NCI-H524 (cell line): Measurements from ENCODE around the gene ATP10A.

ENCODE experiments used
- DNase-seq, 2 experiments: peaks; one replicate each; lab custom pipeline; 2025; lab: John Stamatoyannopoulos, UW

ATP10A gene

DNA sequence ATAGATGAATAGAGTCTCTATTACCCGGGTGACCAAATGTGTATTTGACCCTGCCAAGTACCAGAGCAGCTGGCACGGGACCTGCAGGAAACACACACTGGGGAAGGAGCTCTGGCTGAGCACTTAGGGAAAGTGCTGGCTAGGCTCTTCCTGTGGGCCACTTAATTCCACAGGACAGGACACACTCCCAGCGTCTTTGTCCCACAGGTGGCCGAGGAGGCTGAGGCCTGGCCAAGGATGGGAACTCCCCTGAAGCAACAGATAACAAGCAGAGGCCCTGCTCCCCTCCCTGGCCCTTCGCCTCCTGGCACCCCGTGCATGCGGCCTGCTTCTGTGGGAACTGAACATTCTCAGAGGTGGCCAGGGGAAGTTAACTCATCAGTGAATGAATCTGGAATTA, 180.8 kb downstream of the ATP10A start:
- no peak for DNase-seq

DNA sequence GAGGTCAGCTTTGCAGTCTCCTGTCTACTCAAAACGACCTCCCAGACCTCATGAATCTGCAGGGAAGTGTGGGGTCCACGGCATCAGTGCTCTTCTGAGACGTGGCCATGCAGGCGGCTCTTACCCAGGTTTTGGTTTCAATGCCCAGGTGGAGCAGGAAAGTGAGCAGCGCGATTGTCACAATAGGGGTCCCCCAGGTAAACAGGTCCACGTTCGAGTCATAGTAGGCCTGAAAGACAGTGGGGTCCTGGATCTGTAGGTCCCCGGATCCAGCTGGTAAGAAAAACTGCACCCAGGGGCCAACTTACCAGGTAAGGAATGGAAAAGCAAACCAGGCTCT, 182.5 kb downstream of the ATP10A start:
- no peak for DNase-seq

DNA sequence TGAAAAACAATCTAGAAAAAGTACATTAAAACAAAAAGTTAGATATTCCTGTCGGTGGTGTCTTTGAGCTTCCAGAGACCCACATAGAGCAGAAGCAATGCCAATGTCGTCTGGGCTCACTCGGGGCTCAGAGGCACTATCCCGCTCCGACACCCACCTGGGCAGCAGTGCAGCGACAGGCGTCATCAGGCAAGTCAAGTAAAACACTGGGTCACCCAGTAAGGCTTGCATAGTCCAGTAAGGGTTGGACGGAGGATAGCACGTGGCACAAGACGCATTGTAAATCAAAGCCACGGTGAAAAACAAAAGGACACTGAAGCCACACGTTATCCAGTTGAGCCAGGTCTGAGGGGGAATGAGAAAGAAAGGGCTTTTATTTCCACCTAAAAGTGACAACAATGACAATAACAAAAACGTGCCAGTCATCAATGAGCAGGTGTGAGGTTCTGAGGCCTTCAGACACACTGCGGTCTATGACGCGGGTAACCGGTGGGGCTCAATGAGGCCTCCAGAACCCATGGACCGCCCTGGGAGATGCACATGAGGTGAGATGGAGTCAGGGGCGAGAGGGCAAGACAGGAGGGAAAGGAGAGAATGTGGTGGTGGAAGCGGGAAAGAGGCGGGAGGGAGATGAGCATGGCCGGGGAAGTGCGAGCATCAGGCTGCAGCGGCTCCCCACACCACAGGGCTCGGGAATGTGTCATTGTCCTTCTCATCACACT, 183.0 kb downstream of the ATP10A start:
- no peak for DNase-seq

DNA sequence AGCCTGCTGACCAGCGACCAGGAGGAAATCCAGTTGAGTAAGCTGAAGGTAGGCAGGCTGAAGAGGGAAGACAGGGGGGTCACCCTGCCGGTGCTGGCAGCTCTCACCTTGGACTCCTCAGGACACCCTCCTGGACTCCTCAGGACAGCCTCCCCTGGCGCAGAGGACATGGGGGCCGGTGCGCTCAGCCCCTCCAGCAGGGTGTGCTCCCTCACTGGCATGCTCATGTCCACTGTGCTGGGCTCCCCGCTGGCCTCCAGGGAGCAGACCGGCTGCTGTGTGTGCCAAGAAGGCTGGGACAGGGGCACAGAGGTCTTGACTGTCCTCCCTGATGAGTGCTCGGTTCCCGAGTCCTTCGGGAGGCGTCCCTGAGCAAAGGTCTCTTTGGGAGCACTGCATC, 183.6 kb downstream of the ATP10A start:
- no peak for DNase-seq

DNA sequence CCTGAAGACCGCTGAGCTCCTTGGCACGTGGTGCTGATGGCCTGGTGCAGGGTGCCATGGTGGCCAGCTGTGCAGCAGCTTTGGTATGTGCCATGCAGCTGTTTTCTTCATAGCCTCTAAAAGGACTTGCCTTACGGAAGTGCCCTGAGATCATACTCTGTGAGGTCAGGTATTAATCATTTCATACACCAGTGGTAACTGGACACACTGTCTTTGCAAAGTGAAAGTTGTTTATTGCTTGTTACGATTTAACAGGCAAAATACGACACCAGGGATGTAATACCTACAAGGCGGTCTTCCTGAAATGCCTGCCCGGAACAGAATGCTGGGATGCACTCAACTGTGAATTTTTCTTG, 184.6 kb downstream of the ATP10A start:
- no peak for DNase-seq

DNA sequence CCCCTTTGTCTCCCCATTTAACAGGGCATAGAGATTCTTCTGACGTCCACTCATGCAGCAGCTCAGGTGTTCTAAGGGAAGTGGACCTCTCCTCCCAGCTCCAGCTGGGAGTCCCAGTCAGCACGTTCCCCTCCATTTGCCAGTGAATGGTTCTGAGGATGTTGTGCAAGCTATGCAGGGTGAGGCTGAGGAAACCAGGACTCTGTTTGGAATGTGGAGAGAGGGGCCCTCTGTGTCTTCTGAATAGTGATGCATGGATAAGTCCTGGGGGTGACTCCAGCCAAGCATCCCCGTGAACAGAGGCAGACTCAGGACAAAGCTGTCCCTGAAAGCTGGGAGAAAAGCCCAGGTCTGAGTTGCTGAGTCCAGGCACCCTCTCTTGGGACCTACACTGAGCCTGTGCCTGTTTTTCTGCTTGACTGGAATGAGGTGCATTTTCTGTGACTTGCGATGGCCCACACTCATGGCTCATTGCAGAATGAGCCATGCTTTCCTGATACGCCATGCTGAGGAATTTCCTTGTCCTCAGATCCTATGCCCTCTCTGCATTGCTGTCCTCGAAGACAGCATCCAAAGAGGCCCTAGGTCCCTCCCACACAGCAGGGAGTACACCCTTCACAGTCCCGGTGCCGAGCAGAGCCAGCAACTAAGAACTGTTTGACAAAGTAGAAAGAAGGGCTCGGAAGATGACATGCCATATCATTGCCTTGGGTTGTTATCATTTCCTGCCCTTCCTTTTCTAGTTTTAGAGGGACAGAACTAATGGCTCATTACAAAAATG, 185.2 kb downstream of the ATP10A start:
- no peak for DNase-seq

DNA sequence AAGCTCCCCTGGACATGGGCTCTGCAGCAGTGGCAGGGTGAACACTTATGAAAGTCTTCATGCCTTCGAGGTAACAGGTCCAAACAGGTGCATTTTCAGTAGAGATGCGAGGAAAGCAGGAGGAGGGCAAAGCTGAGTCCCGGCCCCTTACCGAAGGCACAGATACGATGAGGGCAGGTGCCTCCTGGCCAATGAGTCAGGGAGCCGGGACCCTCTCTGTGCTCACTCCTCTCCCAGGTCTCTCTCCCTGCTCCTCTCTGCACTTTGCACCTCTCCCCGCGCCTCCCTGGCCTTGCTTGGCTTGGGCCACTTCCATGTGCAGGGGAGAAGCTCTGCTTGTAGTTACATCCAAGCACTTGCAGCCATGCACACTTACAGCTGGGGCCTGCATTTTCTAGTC, 187.1 kb downstream of the ATP10A start:
- no peak for DNase-seq

DNA sequence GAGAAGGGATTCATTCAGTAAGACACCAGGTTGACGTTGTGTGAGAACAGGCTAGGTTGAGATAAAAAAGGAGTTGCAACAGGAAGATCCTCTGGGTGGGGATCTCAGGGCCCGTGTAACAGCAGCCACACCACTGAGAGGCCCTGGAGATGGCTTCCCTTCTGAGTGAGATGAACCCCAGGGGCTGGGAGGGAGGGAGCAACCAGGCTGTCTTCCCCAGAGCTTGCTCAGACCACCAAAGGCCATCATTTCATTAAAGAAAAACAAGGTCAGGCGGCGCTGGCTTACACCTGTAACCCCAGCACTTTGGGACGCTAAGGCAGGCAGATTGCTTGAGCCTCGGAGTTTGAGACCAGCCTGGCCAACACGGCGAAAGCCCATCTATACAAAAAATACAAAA, 187.7 kb downstream of the ATP10A start:
- DNase-seq = no peak

DNA sequence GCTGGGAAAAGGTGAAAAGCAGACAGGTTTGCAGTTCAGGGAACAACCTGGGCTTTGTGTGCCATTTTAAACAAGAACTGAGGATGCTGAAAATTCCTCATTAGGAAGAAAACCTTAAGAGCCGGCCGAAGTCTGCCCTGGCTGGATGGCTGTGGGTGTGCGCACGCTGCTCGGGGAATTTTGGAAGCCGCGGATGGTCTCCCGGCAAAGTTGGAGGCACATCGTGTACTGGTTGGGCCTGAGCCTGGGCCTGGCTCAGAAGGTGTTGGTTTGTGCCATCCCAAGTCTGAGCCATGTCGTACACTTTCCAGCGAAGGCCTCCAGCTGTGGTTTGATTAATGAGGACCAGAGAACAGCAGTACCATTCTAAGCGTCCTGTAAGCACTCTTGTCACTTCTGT, 188.2 kb downstream of the ATP10A start:
- DNase-seq = no peak

DNA sequence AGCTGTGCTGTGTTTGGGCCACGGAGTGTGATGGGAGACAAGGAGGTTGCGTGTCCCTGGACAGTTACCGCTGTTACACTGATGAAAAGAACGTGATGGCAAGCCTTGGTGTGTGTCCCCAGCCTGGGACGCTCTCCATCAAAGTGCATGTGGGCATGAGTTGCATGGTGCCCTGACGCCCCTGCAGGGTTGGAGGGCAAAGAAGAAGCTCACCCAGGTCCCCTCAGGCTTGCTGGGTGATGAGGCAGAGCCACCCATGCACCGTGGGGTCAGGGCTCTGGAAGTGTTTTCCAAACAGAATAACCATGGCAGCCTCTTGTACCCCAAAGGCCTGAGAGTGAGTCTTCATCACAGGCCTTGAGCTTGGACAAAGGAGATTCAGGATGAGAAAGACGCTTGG, 189.2 kb downstream of the ATP10A start:
- no peak for DNase-seq

DNA sequence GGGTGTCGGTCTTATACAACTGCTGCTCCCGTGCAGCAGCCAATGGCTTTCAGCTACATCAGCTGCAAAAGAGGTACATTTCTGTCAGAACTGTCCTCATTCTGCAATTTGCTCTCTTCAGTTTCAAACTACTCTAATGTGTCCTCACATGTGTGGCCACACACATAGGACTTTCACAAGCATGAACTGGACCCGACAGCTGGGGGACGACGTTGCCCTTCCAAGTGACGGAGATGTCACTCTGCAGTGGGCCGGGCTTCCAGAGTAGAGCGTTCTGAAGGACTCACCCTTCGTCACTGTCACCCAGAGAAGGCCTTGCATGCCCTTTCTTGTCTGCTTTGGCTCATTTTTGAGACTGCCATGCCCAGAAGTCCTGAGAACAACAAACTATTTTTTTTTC, 189.8 kb downstream of the ATP10A start:
- DNase-seq = no peak

DNA sequence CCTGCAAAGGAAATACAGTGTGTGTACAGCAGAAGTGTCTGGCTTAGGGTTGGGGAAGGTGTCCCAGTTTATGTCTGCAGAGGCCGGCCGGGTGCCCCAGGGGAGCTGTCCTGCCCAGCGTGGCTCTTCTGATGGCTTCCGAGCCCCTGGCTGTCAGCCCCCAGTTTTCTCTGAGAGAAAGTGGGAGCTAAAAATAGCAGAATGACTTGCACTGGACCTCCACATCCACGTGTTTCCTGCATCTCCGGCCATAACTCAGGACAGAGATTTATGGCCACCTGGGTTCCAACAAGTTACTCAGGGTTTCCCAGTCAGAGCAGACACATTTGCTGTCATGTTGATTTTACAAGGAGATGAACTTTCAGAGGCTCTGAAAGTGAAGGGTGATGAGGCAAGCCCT, 192.0 kb downstream of the ATP10A start:
- DNase-seq = no peak

DNA sequence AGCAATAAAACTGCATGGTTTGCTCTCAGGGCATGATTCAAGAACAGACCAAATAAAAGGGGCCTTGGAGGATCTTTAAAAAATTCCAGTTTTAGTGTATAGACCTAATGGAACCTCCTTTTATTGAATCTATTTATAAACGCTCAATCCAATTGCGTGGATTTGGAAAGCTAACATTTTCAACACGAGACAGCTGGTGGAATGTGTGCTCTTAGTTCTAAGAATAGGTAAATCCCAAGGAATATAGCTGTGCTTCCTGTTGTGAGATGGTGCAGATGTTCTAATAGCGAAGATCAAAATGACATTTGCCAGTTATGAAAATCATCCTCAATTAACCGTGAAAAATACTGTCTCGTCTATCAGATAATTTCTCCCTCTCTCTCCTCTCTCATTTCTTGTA, 192.5 kb downstream of the ATP10A start:
- peak in 1 of 2 experiments; percentile 43 for DNase-seq

DNA sequence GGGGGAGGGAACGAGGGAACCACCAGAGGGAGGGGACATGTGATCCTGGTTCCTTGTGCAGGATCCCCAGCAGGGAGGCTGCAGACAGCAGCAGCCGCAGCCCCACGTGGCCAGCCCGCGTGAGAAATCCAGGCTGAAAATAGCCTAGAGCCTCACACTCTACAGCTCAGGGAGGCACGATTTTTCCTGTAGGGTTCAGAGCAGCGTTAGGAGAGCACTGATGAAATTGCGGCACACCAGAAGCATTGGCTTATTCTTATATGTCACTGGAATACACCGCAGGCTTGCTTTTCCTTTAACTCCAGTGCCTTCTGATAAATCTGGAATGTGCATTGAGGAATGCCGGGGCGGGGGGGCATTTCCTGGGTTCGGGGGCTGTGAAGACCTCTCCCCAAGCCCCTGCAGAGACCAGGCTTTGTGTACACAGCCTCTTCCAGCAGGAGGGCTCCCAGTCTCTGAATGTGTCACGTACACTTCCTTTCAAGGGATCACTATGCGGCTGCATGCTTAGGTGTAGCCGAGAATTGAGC, 193.0 kb downstream of the ATP10A start:
- peak; percentile 68 to 85 for DNase-seq

DNA sequence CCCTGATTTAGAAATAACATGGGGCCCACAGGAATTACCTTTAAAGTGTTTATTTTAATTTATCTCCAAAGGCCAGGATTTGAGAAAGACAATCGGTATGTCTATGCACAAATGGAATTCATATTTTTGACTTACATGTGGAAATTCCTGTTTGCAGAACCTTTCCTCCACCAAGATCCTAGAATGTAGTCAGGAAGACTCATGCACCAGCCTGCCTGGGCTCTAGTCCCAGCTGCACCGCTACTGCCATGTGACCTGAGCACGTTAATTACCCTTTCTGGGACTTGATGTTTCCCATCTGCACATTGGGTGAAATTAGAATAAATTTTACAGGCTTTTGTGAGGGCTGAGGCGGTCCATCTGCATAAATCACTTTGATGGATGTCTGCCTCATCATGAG, 194.2 kb downstream of the ATP10A start:
- DNase-seq = no peak

DNA sequence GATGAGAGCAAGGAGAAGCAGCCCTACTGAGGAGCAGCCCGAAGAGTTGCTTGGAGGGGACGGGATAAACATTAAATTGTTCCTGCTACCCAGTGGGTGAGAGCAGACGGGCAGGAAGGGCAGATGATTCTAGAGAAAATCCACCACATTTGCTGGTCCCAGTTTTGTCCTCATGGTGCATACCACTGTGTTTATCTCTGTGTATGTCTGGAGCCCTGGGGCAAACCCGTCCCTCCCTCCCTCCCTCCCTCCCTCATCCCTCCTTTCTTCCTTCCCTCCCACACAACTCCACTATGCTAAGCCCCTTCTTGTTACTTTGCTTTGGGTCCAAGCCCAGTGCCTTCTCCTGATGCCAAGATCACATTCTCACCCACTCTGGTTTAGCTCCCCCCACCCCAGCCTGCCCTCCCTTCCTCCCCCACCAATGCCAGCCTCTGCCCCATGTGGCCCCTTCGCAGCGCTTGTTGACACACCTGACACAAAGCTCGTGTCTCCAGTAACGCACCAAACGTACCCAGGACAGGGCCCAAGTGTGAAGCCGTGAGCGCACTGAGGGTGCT, 194.8 kb downstream of the ATP10A start:
- no peak for DNase-seq

DNA sequence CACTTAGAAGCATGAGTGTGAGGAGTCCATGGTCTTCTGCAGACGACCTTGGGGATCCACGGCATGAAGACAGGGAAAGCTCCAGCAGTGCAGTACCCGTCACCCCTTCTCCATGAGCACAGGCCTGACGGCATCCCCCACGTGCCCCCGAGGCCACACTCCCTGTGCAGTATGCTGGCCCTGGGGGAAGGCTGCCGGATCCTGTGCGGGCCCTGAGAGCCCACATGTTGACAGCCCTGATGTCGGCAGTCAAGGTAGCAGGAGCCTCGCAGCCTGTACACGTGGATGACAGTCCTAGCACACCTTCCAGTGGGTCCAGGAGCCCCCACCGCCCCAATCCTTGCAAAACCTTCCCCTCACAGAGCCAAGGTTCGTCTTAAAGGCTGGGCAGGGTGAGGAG, 195.3 kb downstream of the ATP10A start:
- DNase-seq = no peak

DNA sequence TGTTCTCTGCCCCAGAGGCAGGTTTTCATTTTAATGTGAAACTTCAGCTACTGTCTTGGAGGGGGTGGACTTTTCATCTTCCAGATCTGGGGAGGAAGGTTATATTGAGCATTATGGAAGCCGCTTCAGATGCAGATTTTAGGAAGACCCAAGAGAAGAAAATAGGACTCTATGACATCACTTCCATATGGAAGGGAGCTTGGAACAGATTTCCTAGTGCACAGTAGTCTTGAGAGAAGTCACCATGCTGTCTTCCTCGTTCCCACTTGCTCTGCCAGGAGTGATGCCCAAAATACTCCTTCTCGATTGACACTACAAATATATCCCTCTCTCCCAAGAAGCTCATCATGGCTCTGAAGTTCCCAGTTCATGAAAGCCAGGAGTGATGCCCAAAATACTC, 197.2 kb downstream of the ATP10A start:
- DNase-seq = no peak

DNA sequence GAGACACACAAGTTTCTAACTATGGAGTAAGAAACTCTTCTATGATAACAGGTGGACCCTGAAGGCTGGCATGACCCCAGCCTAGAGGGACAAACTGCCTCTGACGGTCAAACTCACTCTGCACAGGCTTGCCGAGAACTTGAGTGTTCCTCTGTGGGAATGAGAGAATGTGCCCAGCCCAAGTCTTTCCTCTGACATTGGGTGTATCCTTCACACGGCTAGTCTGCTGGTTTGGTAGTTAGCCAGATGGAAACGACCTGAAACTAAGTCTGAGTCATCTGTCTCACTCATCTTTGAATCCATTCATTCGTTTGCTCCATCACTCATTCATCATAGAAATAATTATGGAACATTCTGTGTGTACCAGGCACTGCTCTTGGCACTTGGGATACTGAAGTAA, 198.4 kb downstream of the ATP10A start:
- DNase-seq = no peak

DNA sequence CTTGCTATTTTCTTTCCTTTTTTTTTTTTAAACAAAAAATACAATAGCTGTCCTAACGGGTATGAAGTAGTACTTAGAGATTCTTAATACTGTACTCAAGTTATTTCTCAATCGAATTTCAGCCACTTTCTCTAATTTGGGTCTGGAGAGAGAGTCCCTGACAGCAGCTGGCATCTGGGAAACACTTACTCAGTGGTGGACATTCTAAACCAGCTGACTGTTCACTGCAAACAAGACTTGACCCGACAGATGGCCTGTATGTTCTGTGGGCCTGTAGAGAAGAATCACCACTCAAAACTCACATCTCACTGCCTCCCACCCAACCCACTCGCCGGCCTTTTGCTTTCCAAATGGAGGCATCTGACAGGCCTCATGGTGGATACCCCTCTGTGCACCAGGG, 199.6 kb downstream of the ATP10A start:
- DNase-seq = peak; percentile 38 to 70

DNA sequence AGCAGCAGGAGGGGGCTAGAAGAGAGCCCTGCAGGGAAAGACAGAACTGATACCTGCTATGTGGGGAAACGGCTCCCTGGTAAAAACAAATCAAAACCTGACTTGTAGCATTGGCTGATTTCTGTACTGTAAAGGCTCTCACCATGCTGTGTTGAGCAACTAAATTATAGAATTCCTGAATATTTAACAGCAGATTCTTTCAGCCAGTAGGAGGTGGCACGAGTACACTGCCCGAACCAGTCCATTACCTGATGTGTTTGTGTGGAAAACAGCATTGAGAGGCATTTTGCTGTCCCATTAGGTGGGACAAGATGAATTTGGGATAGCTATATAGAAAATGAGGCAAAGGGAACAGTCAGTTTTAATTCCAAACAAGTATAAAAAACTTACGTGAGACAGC, 201.2 kb downstream of the ATP10A start:
- DNase-seq = no peak

DNA sequence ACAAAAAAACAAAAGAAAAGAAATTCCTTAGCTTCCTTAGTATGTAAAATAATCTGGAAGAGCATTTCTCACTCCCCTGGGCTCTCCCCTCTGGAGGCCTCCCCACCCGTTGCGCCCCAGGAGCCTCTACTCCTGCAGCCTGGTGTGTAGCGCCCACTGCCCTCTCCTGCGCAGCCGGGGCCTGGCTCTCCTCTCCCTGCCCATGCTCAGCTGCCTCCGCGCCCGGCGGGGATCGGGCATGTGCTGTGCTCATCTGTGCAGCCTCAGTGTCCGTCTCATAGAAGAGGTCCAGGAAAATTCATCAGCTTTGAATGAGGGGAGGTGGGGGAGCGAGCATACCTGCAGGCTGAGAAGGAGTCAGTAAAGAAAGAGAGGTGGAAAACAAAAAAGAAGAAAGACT, 203.9 kb downstream of the ATP10A start:
- no peak for DNase-seq

DNA sequence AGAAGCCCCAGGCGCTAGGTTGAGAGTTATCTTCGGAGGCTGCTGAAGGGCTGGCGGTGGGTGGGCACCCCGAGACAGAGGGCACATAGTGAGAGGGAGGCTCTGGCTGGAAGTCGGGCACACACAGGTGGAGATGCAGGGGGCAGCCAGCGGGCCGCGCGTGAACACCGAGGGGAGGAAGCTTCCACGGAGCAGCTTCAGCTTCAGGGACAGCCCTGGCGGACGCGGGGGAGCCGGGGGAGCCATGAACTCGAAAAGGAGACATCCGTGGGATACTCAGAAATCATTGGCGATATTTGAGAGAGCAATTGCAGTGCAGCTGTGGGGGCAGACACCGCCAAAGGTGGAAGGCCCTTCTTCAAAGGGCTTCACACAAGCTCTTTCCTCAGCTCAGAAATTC, 204.6 kb downstream of the ATP10A start:
- DNase-seq = no peak
